Fibroblast of the aortic adventitia (primary cell): ENCODE results near the gene DYNC2LI1. TPM values are rescaled to one million over a fixed set of nuclear protein-coding genes. Genes with fewer than 3 reads are reported as not detected.
A peak's percentile ranks its signal among the peaks of the same experiment; 100 is the strongest.
"Not testable (repeated sequence)": the region's sequence is repeated elsewhere in the genome, so short reads cannot be mapped to it uniquely, and the experiment has no call there.

ENCODE experiments used
- DNase-seq: peaks from one replicate; pipeline ENCODE4 v3.0.0-alpha.2; 2010; ENCODE audit warnings: low read depth
- H3K4me3 ChIP-seq: 2 replicates; pipeline ENCODE4 v1.5.1; 2011; ENCODE audit warnings: low read depth, mild to moderate bottlenecking, control low read depth, low read length, moderate library complexity
- CTCF ChIP-seq: IDR thresholded peaks from 2 replicates; pipeline ENCODE4 v1.5.1; 2011; ENCODE audit warnings: mild to moderate bottlenecking, low read length, control low read depth, inconsistent platforms; ENCODE audit not compliant: insufficient read depth
- total RNA-seq: library from RNA; depleted of rRNA; stranded (reverse); fragments of >200 nt; gene quantifications from 2 replicates; pipeline ENCODE4 v1.2.3, GENCODE V29; 2012; ENCODE audit warnings: low replicate concordance

Gene DYNC2LI1
- total RNA-seq: 27.4 and 44.0 TPM in 2 replicates

- peak; percentile 88 for DNase-seq
- no peak for TF ChIP-seq CTCF
- H3K4me3 ChIP-seq: peak within 1 kb of the TSS; percentile 93
These were observed at the start of gene DYNC2LI1 for GRCh38 chr2:43773876-43774613. DYNC2LI1 (plus strand) TSS chr2:43774039; CDS start chr2:43774139, 100 bp downstream.

- H3K4me3 ChIP-seq: peak overlapping the region; percentile 15
- TF ChIP-seq CTCF: no peak
- no peak for DNase-seq
These were observed 48.9 kb upstream of the DYNC2LI1 start for GRCh38 chr2:43724728-43725526.

- no peak for DNase-seq
- no peak for TF ChIP-seq CTCF
- H3K4me3 ChIP-seq: no peak overlapping the region
These were observed 48.1 kb upstream of the DYNC2LI1 start for GRCh38 chr2:43725711-43726246.

GRCh38 chr2:43726961-43727633, 46.7 kb upstream of the DYNC2LI1 start:
- DNase-seq, H3K4me3 ChIP-seq: not testable (repeated sequence)

- no peak for TF ChIP-seq CTCF
- H3K4me3 ChIP-seq: no peak overlapping the region
- DNase-seq: no peak
These were observed 46.2 kb upstream of the DYNC2LI1 start for GRCh38 chr2:43727634-43728014.

- H3K4me3 ChIP-seq: no peak overlapping the region
- no peak for TF ChIP-seq CTCF
- no peak for DNase-seq
These were observed 44.2 kb upstream of the DYNC2LI1 start for GRCh38 chr2:43729491-43730174.
